GM12865 (cell line): ENCODE measurements around the gene TRIML2.

Source experiments
- DNase-seq: peaks from one replicate; pipeline ENCODE4 v3.0.0; 2010; ENCODE audit warnings: low read depth
- H3K4me3 ChIP-seq: 2 replicates; pipeline ENCODE4 v1.5.1; 2011; ENCODE audit warnings: mild to moderate bottlenecking, low read depth, low read length, control low read depth
- CTCF ChIP-seq: IDR thresholded peaks from 2 replicates; pipeline ENCODE4 v1.5.1; 2011; ENCODE audit warnings: low read length, control low read depth, low read depth, inconsistent platforms; ENCODE audit not compliant: insufficient read depth; ENCODE audit errors: missing control alignments

The TRIML2 gene

GRCh38 chr4:188041721-188042120 lies 67.7 kb downstream of the TRIML2 start:
- no peak for DNase-seq
- no peak overlapping the region for H3K4me3 ChIP-seq
- TF ChIP-seq CTCF: no peak
